Central memory CD4-positive, alpha-beta T cell (primary cell): Measurements from ENCODE around the gene ZNF440.
"Not testable (repeated sequence)": the region's sequence is repeated elsewhere in the genome, so short reads cannot be mapped to it uniquely, and the experiment has no call there.

ENCODE experiments used
- DNase-seq: peaks from one replicate; pipeline ENCODE4 v3.0.0; 2022
- total RNA-seq, 3 experiments: gene quantifications; one replicate each; lab custom pipeline; 2026; lab: John Stamatoyannopoulos, UW

The ZNF440 gene
- total RNA-seq = 10.6 to 29.5 (median 14.7) reads per million in 3 experiments

DNA sequence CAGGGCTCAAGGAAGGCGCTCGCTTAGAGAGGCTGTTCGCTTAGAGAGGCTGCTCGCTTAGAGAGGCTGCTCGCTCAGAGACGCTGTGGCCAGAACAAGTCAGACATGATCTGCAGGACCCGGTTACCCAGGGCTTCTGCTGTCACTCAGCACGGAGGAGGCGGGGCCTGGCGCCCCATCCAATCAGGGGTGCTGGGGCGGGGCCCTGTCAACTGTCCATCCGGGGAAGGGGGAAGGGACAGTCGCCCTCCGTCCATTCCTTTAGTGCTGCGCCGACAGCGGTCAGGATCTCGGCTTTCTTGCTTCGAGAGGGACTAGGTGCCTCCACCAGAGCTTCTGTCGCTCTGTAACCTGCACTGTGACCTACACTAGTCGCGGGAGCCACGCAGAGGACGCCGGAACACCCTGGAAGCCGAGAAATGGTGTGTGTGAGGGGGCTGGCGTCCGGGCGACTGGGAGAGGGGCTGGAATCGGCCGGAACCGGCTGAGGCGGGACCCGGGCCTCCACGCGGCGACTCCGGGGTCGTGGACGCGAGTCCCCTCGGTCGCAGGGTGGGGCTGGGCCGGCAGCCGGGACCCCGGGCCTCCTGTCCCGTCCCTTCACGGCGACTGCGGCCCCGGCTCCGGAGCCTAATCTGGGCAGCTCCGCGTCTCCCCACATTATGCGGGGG lies at the start of gene ZNF440:
Gene ZNF440, plus strand, starts transcription at position 245 of the 671 bp plus-strand sequence. Its CDS starts 175 bp downstream, at position 420.
- peak; percentile 72 for DNase-seq

DNA sequence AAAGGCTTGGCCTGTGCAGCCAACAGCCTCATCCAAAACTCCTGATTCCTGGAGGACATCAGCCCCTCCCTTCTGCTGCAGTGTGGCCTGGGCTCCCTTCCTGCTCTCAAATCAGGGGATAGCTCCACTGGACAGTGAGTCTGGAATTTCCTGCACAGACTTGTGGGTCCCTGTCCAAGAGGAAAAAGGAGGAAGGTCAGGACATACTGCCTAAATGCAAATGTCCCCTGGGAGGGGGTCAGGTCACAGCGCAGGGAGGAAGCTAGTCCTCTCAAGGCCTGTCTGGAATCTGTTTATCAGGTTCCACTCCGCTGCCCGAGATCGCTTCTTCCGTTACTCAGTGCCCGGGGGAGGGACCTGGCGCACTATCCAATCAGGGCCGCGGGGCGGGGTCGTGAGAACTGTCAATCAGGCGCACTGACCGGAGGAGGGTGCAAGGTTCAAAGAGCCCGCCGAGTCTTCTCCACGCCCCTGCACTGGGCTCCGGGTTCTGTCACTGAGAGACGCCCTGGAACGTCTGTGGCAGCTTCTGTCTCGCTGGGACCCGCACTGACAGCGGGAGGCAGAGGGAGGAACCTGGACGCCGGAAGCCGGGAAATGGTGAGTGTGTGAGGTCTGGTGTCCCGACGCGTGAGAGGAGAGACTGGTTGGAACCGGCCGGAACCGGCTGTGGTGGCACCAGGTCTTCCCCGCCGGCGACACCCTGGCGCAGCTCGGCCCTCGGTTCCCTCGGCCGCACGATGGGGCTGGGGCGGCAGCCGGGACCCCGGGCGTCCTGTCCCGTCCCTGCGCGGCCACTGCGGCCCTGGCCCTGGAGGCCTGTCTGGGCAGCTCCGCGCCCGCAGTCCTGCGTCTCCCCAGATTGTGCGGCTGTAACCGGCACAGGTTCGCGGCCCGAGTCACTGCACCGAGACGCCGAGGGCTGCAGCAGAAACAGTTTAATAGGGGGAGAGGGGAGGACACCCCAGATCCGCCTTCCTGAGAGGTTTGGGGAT lies 47.2 kb upstream of the ZNF440 start, which contains the start of gene ZNF441:
Gene ZNF441, plus strand, starts transcription at position 404 of the 995 bp plus-strand sequence. Its CDS starts 194 bp downstream, at position 598.
- peak; percentile 80 for DNase-seq

DNA sequence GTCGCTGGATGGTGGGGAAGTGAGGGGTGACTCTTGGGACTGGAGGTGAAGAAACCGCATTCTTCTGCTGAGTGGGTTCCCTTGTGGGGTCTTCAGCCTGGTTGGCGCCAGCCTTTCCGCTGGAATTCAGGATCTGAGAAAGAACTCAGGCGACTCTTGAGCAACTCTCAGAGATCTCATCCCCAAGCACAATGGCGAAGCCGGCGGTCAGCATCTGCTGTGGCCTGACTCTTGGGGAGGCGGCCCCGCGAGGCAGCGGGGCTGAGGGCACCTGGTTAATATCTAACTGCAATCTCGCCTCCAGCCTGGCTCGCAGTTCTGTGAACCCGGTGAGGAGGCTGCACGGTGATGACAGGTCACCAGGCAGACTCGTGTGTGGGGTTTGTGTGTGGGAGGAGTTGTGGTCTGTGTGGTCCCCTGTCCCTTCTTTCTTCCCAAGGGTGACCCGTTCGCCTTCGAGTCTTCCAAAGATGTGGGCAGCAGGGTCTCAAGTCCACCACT lies 46.4 kb upstream of the ZNF440 start:
- no peak for DNase-seq

DNA sequence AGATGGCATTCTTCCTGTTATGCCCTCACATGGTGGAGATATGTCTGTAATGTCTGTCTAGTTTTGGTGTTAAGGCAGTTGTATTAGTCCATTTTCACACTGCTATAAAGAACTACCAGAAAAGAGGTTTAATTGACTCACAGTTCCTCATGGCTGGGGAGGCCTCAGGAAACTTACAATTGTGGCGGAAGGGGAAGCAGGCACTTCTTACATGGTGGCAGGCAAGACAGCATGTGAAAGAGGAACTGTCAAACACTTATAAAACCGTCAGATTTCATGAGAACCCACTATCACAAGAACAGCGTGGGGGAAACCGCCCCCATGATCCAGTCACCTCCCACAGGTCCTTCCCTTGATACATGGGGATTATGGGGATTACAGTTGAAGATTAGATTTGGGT lies 44.1 kb upstream of the ZNF440 start:
- DNase-seq = no peak

GRCh38 chr19:11771520-11771919 lies 42.6 kb upstream of the ZNF440 start:
- not testable (repeated sequence) for DNase-seq

- DNase-seq = not testable (repeated sequence)
Measured at GRCh38 chr19:11776669-11777068, 37.4 kb upstream of the ZNF440 start.

- DNase-seq = no peak
Measured at GRCh38 chr19:11780431-11781020, 33.5 kb upstream of the ZNF440 start.

- no peak for DNase-seq
Measured at GRCh38 chr19:11781295-11782057, 32.6 kb upstream of the ZNF440 start.

DNA sequence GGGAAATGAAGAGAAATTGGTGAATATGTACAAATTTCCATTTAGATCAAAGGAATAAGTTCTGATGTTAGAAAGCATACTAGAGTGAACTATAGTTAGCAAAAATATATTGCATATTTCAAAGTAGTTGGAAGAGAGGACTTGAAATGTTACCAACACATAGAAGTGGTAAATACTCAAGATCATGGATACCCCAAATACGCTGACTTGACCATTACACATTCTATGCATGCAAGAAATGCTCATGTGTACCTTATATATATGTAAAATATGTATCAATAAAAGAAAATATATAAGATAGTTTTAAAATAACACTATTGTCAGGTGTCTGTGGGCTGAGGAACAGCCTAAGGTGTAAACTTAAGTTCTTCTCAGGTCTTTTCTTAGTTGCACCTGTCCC lies 30.3 kb upstream of the ZNF440 start:
- DNase-seq = no peak

DNA sequence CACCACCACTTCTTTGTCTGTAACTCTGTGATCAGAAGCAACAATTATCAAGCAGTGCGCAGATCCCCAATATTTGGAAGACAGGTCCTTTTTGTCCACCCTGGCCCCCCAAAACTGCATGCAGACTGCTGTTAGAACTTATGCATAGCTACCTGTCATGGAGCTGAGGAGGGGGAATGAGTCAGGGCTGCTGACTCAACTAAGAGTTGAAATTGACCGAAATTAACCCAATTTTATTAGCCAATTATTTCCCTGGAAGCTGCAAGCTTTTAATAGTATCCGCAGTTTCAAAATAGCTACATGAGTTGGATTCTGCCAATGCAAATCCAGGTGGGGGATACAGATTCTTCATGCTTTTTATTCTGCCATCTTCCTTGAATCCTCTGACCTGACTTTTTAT lies 29.7 kb upstream of the ZNF440 start:
- no peak for DNase-seq

- DNase-seq = no peak
Measured at GRCh38 chr19:11787536-11787935, 26.5 kb upstream of the ZNF440 start.

- no peak for DNase-seq
Measured at GRCh38 chr19:11792942-11793341, 21.1 kb upstream of the ZNF440 start.

DNA sequence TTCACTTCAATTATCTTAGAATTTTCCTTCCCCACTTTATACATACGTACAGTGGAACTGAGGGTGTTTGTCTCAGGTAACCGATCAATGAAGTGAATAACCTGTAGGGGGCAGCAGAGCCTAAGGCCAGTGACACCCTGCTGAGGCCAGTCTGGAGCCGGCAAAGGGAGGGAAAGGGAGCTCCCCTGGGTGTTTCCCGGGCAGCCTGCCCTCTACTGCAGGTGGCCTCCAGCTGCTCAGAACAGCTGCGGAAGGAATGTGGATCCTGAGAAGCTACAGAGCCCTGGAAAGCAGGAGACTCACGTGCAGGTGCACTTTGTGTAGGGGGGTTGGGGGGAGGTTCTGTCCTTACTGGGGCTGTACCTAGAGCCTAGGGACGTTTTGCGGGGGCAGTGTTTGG lies 16.6 kb upstream of the ZNF440 start:
- DNase-seq = peak; percentile 73

GRCh38 chr19:11798391-11799330 lies 15.4 kb upstream of the ZNF440 start, which contains the start of gene ZNF491:
TSS of gene ZNF491 (plus strand) at chr19:11798523. CDS start at chr19:11805954, 7,431 bp downstream.
- DNase-seq = peak; percentile 72

DNA sequence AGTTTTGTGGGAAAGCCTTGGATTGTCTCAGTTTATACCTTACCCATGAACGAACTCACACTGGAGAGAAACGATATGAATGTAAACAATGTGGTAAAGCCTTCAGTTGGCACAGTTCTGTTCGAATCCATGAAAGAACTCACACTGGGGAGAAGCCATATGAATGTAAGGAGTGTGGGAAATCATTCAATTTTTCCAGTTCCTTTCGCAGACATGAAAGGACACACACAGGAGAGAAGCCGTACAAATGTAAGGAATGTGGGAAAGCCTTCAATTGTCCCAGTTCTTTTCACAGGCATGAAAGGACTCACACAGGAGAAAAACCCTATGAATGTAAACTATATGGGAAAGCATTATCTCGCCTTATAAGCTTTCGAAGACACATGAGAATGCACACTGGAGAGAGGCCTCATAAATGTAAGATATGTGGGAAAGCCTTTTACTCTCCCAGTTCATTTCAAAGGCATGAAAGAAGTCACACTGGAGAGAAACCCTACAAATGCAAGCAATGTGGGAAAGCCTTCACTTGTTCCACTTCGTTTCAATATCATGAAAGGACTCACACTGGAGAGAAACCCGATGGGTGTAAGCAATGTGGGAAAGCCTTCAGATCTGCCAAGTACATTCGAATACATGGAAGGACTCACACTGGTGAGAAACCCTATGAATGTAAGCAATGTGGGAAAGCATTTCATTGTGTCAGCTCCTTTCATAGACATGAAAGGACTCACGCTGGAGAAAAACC lies 7.5 kb upstream of the ZNF440 start:
- DNase-seq = no peak

- no peak for DNase-seq
Measured at GRCh38 chr19:11807099-11807380, 7.0 kb upstream of the ZNF440 start.

DNA sequence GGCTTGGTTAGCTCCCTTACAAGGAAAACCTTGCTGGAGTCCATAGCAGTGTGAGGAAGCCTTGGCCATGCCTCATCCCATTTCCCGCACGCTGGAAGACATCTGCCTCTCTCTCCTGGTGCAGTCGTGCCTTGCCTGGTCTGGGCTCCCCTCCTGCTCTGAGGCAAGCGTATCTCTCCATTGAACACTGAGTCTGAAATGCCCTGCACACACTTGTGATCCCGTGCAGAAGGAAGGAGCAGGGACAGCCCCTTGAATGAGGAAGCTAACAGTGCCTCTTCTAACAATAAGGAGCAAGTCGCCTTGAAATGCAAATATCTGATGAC lies 407 bp upstream of the ZNF440 start:
- no peak for DNase-seq

GRCh38 chr19:11814700-11815035 lies 595 bp downstream of the ZNF440 start:
- no peak for DNase-seq

GRCh38 chr19:11821474-11822109 lies 7.5 kb downstream of the ZNF440 start:
- DNase-seq = no peak
